HG03280 (cell line): Measurements from ENCODE around the gene BCL2L13.

ENCODE experiments used
- ATAC-seq: cut with Tn5 transposase; IDR thresholded peaks from one replicate; pipeline ENCODE4 v1.9.1; 2021; ENCODE audit warnings: mild to moderate bottlenecking, moderate library complexity; ENCODE audit not compliant: unreplicated experiment

Gene BCL2L13

DNA sequence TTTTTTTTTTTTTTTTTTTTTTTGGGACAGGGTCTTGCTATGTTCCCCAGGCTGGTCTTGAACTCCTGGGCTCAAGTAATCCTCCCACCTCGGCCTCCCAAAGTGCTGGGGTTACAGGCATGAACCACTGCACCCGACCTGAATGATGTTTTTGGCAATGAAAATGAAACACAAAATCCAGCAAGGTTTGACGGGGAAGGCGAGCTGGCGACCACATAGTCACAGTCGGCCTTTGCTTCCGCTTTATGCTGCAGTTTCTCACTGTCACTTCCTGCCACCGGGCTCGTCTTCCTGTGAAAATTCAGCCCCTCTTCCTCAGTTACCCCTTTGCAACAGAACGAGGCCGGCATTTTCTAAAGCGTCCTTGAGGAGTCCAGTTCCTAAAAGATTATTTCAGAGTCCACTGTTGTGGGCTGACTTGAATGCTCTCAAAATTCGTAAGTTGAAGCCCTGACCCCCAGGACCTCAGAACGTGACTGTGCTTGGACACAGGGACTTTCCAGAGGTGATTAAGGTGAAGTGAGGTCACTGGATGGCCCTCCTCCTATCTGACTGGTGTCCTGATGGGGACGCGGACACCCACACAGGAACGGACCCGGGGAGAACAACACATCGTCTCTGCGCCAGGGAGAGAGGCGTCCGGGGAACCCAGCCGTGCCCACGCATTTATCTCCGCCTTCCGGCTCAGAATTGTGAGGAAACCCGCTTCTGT, 138.6 kb downstream of the BCL2L13 start:
- ATAC-seq = peak; percentile 34

DNA sequence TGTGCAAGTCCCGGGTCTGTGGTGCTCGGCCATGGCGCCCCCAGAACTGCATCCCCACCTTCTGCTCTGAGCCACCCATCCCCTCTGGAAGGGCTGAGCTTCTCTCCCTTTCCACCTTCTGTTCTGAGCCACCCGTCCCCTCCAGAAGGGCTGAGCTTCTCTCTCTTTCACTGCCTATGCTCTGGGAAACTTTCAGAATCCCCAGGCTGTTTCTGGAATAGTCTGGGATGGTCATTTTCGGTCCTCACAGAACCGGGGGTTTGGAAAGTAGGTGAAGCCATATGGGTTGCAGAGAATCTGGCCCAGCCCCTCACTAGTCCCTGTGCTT, 139.1 kb downstream of the BCL2L13 start:
- ATAC-seq = no peak

DNA sequence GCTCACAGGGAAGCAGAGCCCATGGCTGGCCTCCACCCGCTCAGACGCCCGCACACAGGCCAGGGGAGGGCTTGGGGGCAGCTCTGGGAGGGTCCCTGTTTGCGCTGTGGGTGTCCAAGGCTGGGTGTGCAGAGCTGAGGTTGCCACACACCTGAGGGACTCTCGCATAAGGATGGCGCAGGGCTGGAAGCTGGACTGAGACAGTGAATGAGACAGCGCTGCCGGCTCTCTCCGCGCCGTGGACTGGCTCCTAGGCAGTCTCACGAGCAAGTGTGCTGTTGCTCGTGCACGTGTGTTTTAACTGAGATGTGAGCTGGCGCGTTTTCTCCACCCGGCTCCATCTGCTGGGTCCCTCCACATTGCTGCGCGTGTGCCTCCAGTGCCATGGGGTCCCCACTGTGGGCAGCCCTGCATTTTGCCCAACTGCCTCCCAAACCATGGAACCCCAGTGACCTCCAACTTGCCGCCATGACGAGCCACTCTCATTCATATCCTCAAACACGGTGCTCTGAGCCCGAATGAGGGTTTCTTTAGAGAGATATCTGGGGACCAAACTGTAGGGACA, 139.9 kb downstream of the BCL2L13 start:
- no peak for ATAC-seq

DNA sequence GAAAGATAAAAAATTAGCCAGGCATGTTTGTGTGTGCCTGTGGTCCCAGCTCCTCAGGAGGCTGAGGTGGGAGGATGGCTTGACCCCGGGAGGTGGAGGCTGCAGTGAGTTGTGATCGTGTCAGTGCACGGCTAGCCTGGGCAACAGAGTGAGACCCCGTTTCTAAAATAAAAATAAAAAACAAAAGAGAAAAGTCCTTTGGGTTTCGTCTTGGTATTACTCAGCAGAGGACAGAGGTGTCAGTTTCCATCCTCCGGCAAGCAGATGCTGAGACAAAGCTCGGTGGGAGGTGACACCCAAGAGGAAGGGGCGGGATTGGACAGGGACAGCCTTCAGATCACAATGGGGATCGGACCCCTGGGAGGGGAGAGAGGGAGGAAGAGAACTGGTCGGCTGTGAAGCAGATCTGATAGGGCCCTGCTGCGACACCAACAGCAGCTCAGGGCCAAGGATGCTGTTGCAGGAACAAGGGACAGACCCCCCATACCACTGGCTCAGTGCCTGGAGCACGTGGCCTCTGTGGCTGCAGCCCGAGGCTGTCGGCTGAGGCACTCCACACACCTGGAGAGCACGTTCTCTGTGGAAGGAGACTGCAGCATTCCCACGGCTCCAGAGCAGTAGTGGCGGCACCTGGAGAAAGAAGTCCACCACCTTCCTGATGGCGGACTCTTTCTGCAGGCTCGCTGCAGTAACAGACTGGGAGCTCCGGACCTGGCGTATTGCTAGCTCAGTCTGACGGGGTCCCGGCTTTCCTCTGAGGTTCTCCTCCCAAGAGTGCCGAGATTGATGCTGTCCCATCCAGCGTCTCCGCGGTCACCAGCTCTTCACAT, 140.9 kb downstream of the BCL2L13 start:
- no peak for ATAC-seq

DNA sequence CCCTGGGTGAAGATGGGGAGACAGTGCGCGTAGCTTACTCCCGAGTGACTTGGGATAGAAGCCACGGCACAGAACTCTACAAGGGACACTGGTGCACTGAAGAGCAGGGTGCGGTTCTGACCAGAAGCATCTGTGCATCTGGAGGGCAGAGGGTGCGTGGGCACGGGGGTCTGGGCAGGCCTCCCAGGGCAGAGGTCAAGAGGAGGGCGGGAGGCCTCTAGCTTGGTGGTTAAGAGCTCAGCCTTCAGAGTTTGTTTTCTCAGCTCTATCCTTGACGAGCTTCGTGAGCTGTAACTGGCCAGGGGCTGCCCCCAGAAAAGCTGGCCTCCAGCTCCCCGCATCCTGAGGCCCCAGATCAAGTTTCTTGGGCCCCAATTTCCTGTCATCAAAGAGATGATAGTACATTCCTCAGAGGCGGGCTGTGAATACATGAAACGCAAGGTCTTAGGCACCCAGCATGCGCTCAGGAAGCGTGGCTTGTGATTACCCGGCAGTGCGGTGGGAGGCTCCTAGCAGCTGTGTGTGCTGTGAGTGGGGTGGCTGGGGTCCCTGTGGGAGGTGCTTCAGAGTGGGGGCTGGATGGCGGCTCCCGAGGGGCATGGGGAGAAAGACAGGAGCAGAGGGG, 141.7 kb downstream of the BCL2L13 start:
- ATAC-seq = no peak
